Mesenchymal stem cell (in vitro differentiated cells and primary cell): ENCODE data around the gene BCDIN3D.

Experiments used
- DNase-seq: peaks from one replicate; pipeline ENCODE4 v3.0.0-alpha.2; 2013
- H2AFZ ChIP-seq: one replicate; pipeline ENCODE4 v1.6.1; 2013; ENCODE audit warnings: low read depth, mild to moderate bottlenecking, control low read depth, inconsistent platforms, low read length, moderate library complexity
- H2AK5ac ChIP-seq: 2 replicates; pipeline ENCODE4 v1.6.1; 2013; ENCODE audit warnings: low read length, moderate library complexity, mild to moderate bottlenecking, inconsistent platforms; ENCODE audit not compliant: severe bottlenecking
- H2BK120ac ChIP-seq: one replicate; pipeline ENCODE4 v1.6.1; 2013; ENCODE audit warnings: low read depth, mild to moderate bottlenecking, inconsistent platforms, low read length, moderate library complexity
- H2BK12ac ChIP-seq, 2 experiments: one replicate each; pipeline ENCODE4 v1.6.1; 2013; ENCODE audit warnings: inconsistent platforms in 2 of 2, low read length in 2 of 2, mild to moderate bottlenecking in 2 of 2, moderate library complexity in 2 of 2, control low read depth in 1 of 2
- H2BK15ac ChIP-seq: one replicate; pipeline ENCODE4 v1.6.1; 2013; ENCODE audit warnings: mild to moderate bottlenecking, low read depth, inconsistent platforms; ENCODE audit not compliant: poor library complexity, severe bottlenecking
- H2BK5ac ChIP-seq: 2 replicates; pipeline ENCODE4 v1.6.1; 2013; ENCODE audit warnings: low read depth, mild to moderate bottlenecking, low read length, control low read depth, inconsistent platforms; ENCODE audit not compliant: poor library complexity, severe bottlenecking
- H3K14ac ChIP-seq, 2 experiments: one replicate each; pipeline ENCODE4 v1.6.1; 2013; ENCODE audit warnings: inconsistent platforms in 2 of 2, low read length in 2 of 2, control low read depth in 1 of 2, mild to moderate bottlenecking in 1 of 2, moderate library complexity in 1 of 2
- H3K18ac ChIP-seq, 2 experiments: one replicate each; pipeline ENCODE4 v1.6.1; 2013; ENCODE audit warnings: inconsistent platforms in 2 of 2, low read length in 2 of 2, control low read depth in 1 of 2, low read depth in 1 of 2, mild to moderate bottlenecking in 1 of 2
- H3K23ac ChIP-seq, 2 experiments: one replicate each; pipeline ENCODE4 v1.6.1; 2013; ENCODE audit warnings: inconsistent platforms in 2 of 2, low read length in 2 of 2, mild to moderate bottlenecking in 2 of 2, moderate library complexity in 2 of 2, control low read depth in 1 of 2
- H3K27ac ChIP-seq: 2 replicates; pipeline ENCODE4 v1.5.1; 2013; ENCODE audit warnings: mild to moderate bottlenecking, moderate library complexity, low read length, control low read depth, inconsistent platforms; ENCODE audit not compliant: poor library complexity, severe bottlenecking
- H3K27me3 ChIP-seq, 2 experiments: 2 replicates each; pipeline versions ENCODE4 v1.6.1 to v1.7.0; 2013; ENCODE audit warnings: low read length in 2 of 2, mild to moderate bottlenecking in 2 of 2, moderate library complexity in 2 of 2, control low read depth in 1 of 2, inconsistent platforms in 1 of 2; ENCODE audit not compliant: control insufficient read depth in 1 of 2, insufficient read depth in 1 of 2
- H3K36me3 ChIP-seq, 2 experiments: 2 replicates each; pipeline versions ENCODE4 v1.6.1 to v1.7.0; 2013; ENCODE audit warnings: low read length in 2 of 2, control low read depth in 1 of 2, inconsistent platforms in 1 of 2, low read depth in 1 of 2, mild to moderate bottlenecking in 1 of 2; ENCODE audit not compliant: insufficient read depth in 2 of 2, control insufficient read depth in 1 of 2
- H3K4ac ChIP-seq, 2 experiments: one replicate each; pipeline ENCODE4 v1.6.1; 2013; ENCODE audit warnings: inconsistent platforms in 2 of 2, low read length in 2 of 2, mild to moderate bottlenecking in 2 of 2, moderate library complexity in 2 of 2, control low read depth in 1 of 2, low read depth in 1 of 2
- H3K4me1 ChIP-seq: 2 replicates; pipeline ENCODE4 v1.6.1; 2013; ENCODE audit warnings: low read depth, low read length, control low read depth; ENCODE audit not compliant: control insufficient read depth, insufficient read depth
- H3K4me2 ChIP-seq: 2 replicates; pipeline ENCODE4 v1.6.1; 2013; ENCODE audit warnings: low read length, mild to moderate bottlenecking, inconsistent platforms; ENCODE audit not compliant: poor library complexity, severe bottlenecking
- H3K4me3 ChIP-seq, 2 experiments: 2 replicates each; pipeline versions ENCODE4 v1.5.1 to v1.7.0; 2013; ENCODE audit warnings: low read length in 2 of 2, mild to moderate bottlenecking in 2 of 2, control low read depth in 1 of 2, low read depth in 1 of 2; ENCODE audit not compliant: insufficient read depth in 1 of 2
- H3K79me1 ChIP-seq: replicated peaks from 2 replicates; pipeline ENCODE4 v1.6.1; 2013; ENCODE audit warnings: mild to moderate bottlenecking, control low read depth, low read length, inconsistent platforms; ENCODE audit not compliant: poor library complexity, severe bottlenecking
- H3K9ac ChIP-seq: 2 replicates; pipeline ENCODE4 v1.7.0; 2013; ENCODE audit warnings: mild to moderate bottlenecking, low read length, moderate library complexity
- H3K9me3 ChIP-seq: 2 replicates; pipeline ENCODE4 v1.7.0; 2013; ENCODE audit warnings: mild to moderate bottlenecking, low read length; ENCODE audit not compliant: control insufficient read depth
- H4K8ac ChIP-seq: one replicate; pipeline ENCODE4 v1.6.1; 2013; ENCODE audit warnings: inconsistent platforms, mild to moderate bottlenecking, low read length, moderate library complexity
- H4K91ac ChIP-seq: one replicate; pipeline ENCODE4 v1.6.1; 2013; ENCODE audit warnings: mild to moderate bottlenecking, low read length, inconsistent platforms
- WGBS: methylation state at CpG from one replicate; pipeline ENCODE4 v1.1.7; 2013; ENCODE audit warnings: mixed read lengths; 5-methylcytosine and 5-hydroxymethylcytosine counted together

Gene BCDIN3D

DNA sequence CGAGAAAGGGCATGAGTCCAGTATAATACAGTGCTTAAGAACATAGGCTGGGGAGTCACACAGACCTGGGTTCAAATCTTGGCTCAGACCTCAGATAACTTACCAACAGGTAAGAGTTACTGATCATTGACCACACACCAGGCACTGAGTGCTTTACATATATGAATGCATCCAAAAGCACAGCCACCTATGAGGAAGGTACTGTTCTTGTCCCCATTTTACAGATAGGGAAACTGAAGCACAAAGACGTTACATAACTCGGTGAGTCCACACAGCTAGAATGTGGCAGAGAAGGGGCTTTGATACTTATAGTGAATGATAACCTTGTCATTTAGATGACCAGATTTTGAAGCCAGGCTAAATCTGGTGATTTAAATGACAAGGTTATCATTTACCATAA is 33.2 kb upstream of the BCDIN3D start:
- 94% methylated on average over 3 of the region's 3 CpGs for WGBS
- H3K9me3 ChIP-seq: no peaks in the 10 kb centered on the region

DNA sequence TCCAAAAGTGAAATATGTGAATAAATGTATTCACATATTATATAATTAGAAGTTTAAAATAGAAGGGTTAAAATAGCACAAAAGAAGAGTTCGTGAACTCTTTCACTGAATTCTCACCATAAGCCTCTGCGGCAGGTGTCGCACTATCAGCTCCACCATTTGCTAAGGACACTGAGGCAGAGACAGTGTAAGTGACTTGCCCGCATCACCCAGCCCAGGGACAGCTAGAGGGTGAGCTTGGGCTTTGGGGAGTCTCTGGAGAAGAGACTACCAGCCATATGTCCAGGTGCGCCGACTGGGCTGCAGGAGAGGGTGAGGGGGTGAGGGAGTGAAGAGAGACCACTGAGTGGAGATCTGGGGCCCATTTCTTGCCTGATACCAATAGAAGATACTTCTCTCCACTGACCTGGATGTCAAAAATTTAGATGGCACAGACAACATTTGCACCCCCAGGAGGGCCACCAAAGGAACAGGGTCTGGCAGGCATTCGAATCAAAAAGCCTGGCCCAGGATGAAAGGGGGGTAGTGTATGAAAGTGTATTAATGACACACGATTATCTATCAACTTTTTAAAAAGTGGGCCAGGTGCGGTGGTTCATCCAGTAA is 32.3 kb upstream of the BCDIN3D start:
- no peak overlapping the region for H4K91ac ChIP-seq
- H2AK5ac ChIP-seq: no peak overlapping the region
- no peaks in the 10 kb centered on the region for H3K9me3 ChIP-seq
- DNase-seq: no peak
- no peak overlapping the region for H3K27ac ChIP-seq
- no peak overlapping the region for H2AFZ ChIP-seq
- H3K4me1 ChIP-seq: no peaks in the 10 kb centered on the region
- no peak overlapping the region for H3K4me3 ChIP-seq
- no peak overlapping the region for H3K14ac ChIP-seq
- H3K4me2 ChIP-seq: no peak overlapping the region
- H2BK15ac ChIP-seq: no peak overlapping the region
- H2BK5ac ChIP-seq: no peak overlapping the region
- no peak overlapping the region for H4K8ac ChIP-seq
- H2BK120ac ChIP-seq: no peak overlapping the region
- peaks cover 0 to 6% of the 10 kb centered on the region in 2 experiments for H3K36me3 ChIP-seq
- peak overlapping the region in 1 of 2 experiments; percentile 47 for H2BK12ac ChIP-seq
- H3K18ac ChIP-seq: no peak overlapping the region
- H3K4ac ChIP-seq: no peak overlapping the region
- WGBS: 95% methylated on average over 9 of the region's 9 CpGs
- no peaks in the 10 kb centered on the region for H3K79me1 ChIP-seq
- H3K23ac ChIP-seq: no peak overlapping the region
- H3K9ac ChIP-seq: no peak overlapping the region
- peaks cover 0 to 13% of the 10 kb centered on the region in 2 experiments for H3K27me3 ChIP-seq

More for the DNA sequence above, 33.2 kb upstream of the BCDIN3D start:
- Histone ChIP-seq H3K4ac (no peak overlapping the region), H3K4me1 (no peaks in the 10 kb centered on the region), H4K91ac (no peak overlapping the region), H2AFZ (no peak overlapping the region), H3K23ac (no peak overlapping the region), H2BK5ac (no peak overlapping the region), H2AK5ac (no peak overlapping the region), H2BK120ac (no peak overlapping the region), H3K4me3 (no peak overlapping the region), H3K9ac (no peak overlapping the region), H2BK15ac (no peak overlapping the region), H3K79me1 (no peaks in the 10 kb centered on the region), H2BK12ac (no peak overlapping the region), H3K27me3 (peaks cover 0 to 13% of the 10 kb centered on the region in 2 experiments), H3K18ac (no peak overlapping the region), H4K8ac (no peak overlapping the region), H3K36me3 (peaks cover 0 to 10% of the 10 kb centered on the region in 2 experiments), H3K27ac (no peak overlapping the region), H3K4me2 (no peak overlapping the region), H3K14ac (no peak overlapping the region)
- no peak for DNase-seq

DNA sequence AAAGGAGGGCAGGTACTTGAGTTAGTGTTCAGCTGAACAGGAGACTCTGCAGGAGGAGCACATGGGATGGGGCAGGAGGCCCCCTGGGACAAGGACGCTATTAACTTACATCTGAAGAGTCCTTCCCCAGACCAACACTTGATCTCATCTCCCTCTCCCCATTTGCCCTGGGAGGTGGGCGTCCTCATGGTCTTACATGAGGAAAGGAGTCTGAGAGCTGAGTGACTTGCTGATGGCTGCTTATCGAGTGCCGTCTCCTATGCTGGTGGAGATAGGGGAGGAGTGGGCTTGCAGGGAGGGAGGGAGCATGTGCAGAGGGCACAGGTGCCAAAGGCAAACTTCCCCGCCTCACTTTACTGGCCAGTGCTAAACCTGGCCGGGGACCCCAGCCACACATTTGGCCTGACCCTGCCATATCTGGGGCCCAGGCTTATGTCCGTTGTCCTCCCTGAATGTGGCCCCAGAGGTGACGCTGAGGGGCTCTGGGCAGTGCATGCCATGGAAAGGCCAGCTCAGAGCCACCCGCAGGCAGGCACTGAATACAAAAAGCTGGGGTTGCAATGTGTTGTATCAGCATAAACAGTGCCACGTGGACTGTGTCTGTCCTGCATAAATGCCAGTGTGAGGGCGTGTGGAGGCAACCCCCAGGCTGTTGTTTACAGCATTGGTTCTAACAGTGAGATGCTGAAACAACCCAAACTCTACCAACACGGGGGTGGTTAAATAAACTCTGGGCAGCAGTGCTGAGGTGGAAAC is 31.4 kb upstream of the BCDIN3D start:
- H3K18ac ChIP-seq: peak overlapping the region in 1 of 2 experiments; percentile 35
- no peak overlapping the region for H3K4me2 ChIP-seq
- peak overlapping the region; percentile 49 for H2BK15ac ChIP-seq
- H4K8ac ChIP-seq: peak overlapping the region; percentile 45
- H3K4me3 ChIP-seq: no peak overlapping the region
- H3K9ac ChIP-seq: no peak overlapping the region
- H3K4ac ChIP-seq: peak overlapping the region; percentile 1 to 18
- no peak for DNase-seq
- no peak overlapping the region for H3K23ac ChIP-seq
- no peak overlapping the region for H4K91ac ChIP-seq
- H2BK5ac ChIP-seq: no peak overlapping the region
- peak overlapping the region in 1 of 2 experiments; percentile 86 for H3K14ac ChIP-seq
- H3K4me1 ChIP-seq: peaks cover 2% of the 10 kb centered on the region
- H3K79me1 ChIP-seq: no peaks in the 10 kb centered on the region
- whole genome bisulfite sequencing: 77% methylated on average over 11 of the region's 12 CpGs
- no peaks in the 10 kb centered on the region for H3K9me3 ChIP-seq
- H2BK12ac ChIP-seq: peak overlapping the region in 1 of 2 experiments; percentile 68
- no peak overlapping the region for H2AK5ac ChIP-seq
- H3K27ac ChIP-seq: no peak overlapping the region
- H2BK120ac ChIP-seq: no peak overlapping the region
- no peak overlapping the region for H2AFZ ChIP-seq
- H3K27me3 ChIP-seq: peaks cover 0 to 13% of the 10 kb centered on the region in 2 experiments
- peaks cover 0 to 6% of the 10 kb centered on the region in 2 experiments for H3K36me3 ChIP-seq

DNA sequence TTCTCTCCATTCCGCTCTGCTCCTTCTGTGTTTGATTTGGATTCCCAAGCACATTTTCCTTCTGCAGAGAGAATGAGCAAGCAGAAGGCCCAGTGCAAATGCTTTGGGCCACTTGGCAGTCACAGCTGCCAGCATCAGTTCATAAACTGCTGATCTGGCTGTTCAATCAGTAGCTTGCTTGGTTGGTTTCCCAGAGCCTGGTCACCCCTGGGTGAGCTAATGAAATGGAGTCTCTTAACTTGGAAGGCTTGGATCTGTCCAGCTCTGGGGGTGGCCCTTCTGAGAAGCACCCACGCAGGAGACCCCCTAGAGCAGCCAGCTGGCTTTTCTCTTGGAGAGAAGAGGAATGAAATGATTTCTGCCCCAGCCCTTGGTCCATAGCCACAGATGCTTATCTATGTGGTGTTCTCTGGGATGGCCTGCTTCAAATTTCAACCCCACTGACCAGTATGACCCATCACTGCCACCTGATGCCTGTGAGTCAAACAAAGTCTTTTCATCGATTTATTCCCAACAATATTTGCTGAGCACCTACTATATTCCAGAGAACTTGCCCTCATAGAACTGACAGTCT is 30.5 kb upstream of the BCDIN3D start:
- Histone ChIP-seq H3K4me1 (peaks cover 10% of the 10 kb centered on the region), H2AK5ac (no peak overlapping the region), H3K23ac (no peak overlapping the region), H2BK120ac (no peak overlapping the region), H3K36me3 (peaks cover 0 to 6% of the 10 kb centered on the region in 2 experiments), H3K14ac (no peak overlapping the region), H4K8ac (no peak overlapping the region), H3K18ac (no peak overlapping the region), H2BK15ac (no peak overlapping the region), H2BK12ac (no peak overlapping the region), H3K79me1 (no peaks in the 10 kb centered on the region), H2AFZ (no peak overlapping the region), H3K4me2 (no peak overlapping the region), H2BK5ac (no peak overlapping the region), H3K9ac (peak overlapping the region; percentile 52), H3K27me3 (peaks cover 0 to 13% of the 10 kb centered on the region in 2 experiments), H3K4me3 (peak overlapping the region in 1 of 2 experiments; percentile 17), H3K27ac (no peak overlapping the region), H3K4ac (no peak overlapping the region), H4K91ac (no peak overlapping the region), H3K9me3 (no peaks in the 10 kb centered on the region)
- no peak for DNase-seq
- WGBS: 90% methylated on average over 3 of the region's 3 CpGs
